Upper lobe of left lung (tissue), 6 donors: ENCODE results near the gene LPGAT1. TPM values are rescaled to one million over a fixed set of nuclear protein-coding genes. Genes with fewer than 3 reads are reported as not detected.

Experiments
- ATAC-seq, 2 donors: fragments of 200-7000 bp; cut with Tn5 transposase; one replicate each; pipeline ENCODE4 v1.9.1; 2022; ENCODE audit warnings: mild to moderate bottlenecking in 2 of 2, moderate library complexity in 2 of 2; ENCODE audit not compliant: low FRiP score in 2 of 2
- DNase-seq, 2 donors: peaks; one replicate each; pipeline ENCODE4 v3.0.0-alpha.2; 2019 to 2020
- H3K27ac ChIP-seq, 4 donors: fragments of 200-600 bp; sonication (generic); one replicate each; pipeline ENCODE4 v1.5.1; 2016 to 2019
- H3K27me3 ChIP-seq, 4 donors: fragments of 200-600 bp; sonication (generic); one replicate each; pipeline ENCODE4 v1.5.1; 2017 to 2019
- H3K36me3 ChIP-seq, 4 donors: fragments of 200-600 bp; sonication (generic); one replicate each; pipeline ENCODE4 v1.5.1; 2016 to 2019
- H3K4me1 ChIP-seq, 4 donors: fragments of 200-600 bp; sonication (generic); one replicate each; pipeline ENCODE4 v1.5.1; 2018 to 2019
- H3K4me3 ChIP-seq, 4 donors: fragments of 200-600 bp; sonication (generic); one replicate each; pipeline ENCODE4 v1.5.1; 2017 to 2019; ENCODE audit warnings: mild to moderate bottlenecking in 2 of 4, moderate library complexity in 1 of 4
- H3K9me3 ChIP-seq, 4 donors: fragments of 200-600 bp; sonication (generic); one replicate each; pipeline ENCODE4 v1.5.1; 2018 to 2019
- CTCF ChIP-seq, 6 experiments: fragments of 450-650 bp in 4 of 6; fragments of 200-600 bp in 2 of 6; sonication (generic) in 2 of 6; IDR thresholded peaks; one replicate each; pipeline ENCODE4 v1.5.1; 2016 to 2019; ENCODE audit warnings: antibody characterized with exemption in 6 of 6
- EP300 ChIP-seq, 4 donors: sonication (generic); formaldehyde crosslinking; IDR thresholded peaks; one replicate each; pipeline ENCODE4 v1.5.1; 2017; ENCODE audit warnings: antibody characterized with exemption in 4 of 4, control low read depth in 2 of 4
- POLR2A ChIP-seq, 4 donors: fragments of 450-650 bp; IDR thresholded peaks; one replicate each; pipeline ENCODE4 v1.5.1; 2016 to 2017; ENCODE audit warnings: antibody characterized with exemption in 4 of 4, mild to moderate bottlenecking in 2 of 4
- POLR2AphosphoS5 ChIP-seq, 2 donors: sonication (generic); formaldehyde crosslinking; IDR thresholded peaks; one replicate each; pipeline ENCODE4 v1.5.1; 2017; ENCODE audit warnings: antibody characterized with exemption in 2 of 2
- WGBS, 2 donors: methylation state at CpG; one replicate each; pipeline ENCODE4 v1.1.5; 2017 to 2018; 5-methylcytosine and 5-hydroxymethylcytosine counted together
- total RNA-seq, 6 donors: library from RNA; depleted of rRNA in 4 of 6; stranded (reverse); fragments of >200 nt in 4 of 6; gene quantifications; one replicate each; pipeline versions ENCODE4 v1.1.0 to v1.2.1, GENCODE V29; 2016 to 2021
- donor health status: DM: no; HTN: no; CAD: no; lungs with moderate emphysema.
- donor health status: DM: no; HTN: yes; CAD: no; lungs with severe emphysema.

Gene LPGAT1
- total RNA-seq, 6 donors from 2014 or later: 21.0 to 47.8 (median 33.1) TPM

GRCh38 chr1:211715971-211716370 is 114.6 kb downstream of the LPGAT1 start:
- no peaks in the 10 kb centered on the region for H3K9me3 ChIP-seq
- no peaks in the 10 kb centered on the region for H3K27me3 ChIP-seq
- H3K4me1 ChIP-seq: no peaks in the 10 kb centered on the region
- no peak for TF ChIP-seq CTCF (IDR thresholded peaks at IDR 0.05)
- TF ChIP-seq POLR2AphosphoS5 (IDR thresholded peaks at IDR 0.05): no peak
- no peak for TF ChIP-seq POLR2A (IDR thresholded peaks at IDR 0.05)
- no peak for TF ChIP-seq EP300 (IDR thresholded peaks at IDR 0.05)
- H3K36me3 ChIP-seq: no peaks in the 10 kb centered on the region
- no peak overlapping the region for H3K4me3 ChIP-seq
- H3K27ac ChIP-seq: no peak overlapping the region
- no peak for ATAC-seq
- WGBS, 2 donors: 60 to 67% methylated on average over 2 of the region's 2 CpGs
- DNase-seq: no peak

DNA sequence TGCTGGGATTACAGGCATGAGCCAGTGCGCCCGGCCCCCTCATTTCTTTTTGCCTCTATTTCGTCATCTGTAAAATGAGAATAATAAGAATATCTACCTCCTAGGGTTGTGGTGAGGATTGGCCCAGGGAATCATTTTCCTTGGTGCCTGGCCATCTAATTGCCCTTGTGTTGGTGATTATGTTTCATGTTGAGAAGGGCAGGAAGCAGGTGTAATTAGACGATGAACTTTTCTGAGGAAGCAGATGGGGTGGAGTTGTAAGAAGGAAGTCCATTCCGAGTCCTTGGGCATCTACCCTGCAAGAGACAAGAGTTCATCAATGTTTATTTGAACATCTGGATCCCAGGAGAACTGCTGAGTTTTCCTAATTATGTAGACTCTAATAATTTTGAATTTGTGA is 116.4 kb downstream of the LPGAT1 start:
- ATAC-seq: no peak
- Histone ChIP-seq H3K4me3 (no peak overlapping the region), H3K4me1 (no peaks in the 10 kb centered on the region), H3K36me3 (no peaks in the 10 kb centered on the region), H3K9me3 (no peaks in the 10 kb centered on the region), H3K27me3 (no peaks in the 10 kb centered on the region), H3K27ac (no peak overlapping the region)
- TF ChIP-seq POLR2A (IDR thresholded peaks at IDR 0.05) (no peak), CTCF (IDR thresholded peaks at IDR 0.05) (no peak), EP300 (IDR thresholded peaks at IDR 0.05) (no peak), POLR2AphosphoS5 (IDR thresholded peaks at IDR 0.05) (no peak)
- WGBS, 2 donors: 66 to 82% methylated on average over 5 of the region's 5 CpGs
- no peak for DNase-seq

DNA sequence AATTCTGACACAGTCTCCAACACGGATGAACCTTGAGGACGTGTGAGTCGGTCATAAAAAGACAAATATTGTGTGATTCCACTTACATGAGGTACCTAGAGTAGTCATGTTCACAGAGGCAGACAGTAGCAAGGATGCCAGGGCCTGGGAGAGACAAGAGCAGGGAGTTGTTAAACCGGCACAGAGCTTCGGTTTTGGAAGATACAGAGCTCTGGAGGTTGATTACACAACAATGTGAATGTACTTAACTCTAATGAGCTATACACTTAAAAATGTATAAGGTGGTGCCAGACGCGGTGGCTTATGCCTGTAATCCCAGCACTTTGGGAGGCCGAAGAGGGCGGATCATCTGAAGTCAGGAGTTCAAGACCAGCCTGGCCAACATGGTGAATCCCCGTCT is 117.3 kb downstream of the LPGAT1 start:
- H3K4me1 ChIP-seq: no peaks in the 10 kb centered on the region
- ATAC-seq (no peak), DNase-seq (no peak)
- no peak for TF ChIP-seq POLR2A (IDR thresholded peaks at IDR 0.05)
- TF ChIP-seq CTCF (IDR thresholded peaks at IDR 0.05): no peak
- no peak for TF ChIP-seq EP300 (IDR thresholded peaks at IDR 0.05)
- no peak for TF ChIP-seq POLR2AphosphoS5 (IDR thresholded peaks at IDR 0.05)
- no peaks in the 10 kb centered on the region for H3K27me3 ChIP-seq
- no peaks in the 10 kb centered on the region for H3K9me3 ChIP-seq
- no peak overlapping the region for H3K4me3 ChIP-seq
- no peaks in the 10 kb centered on the region for H3K36me3 ChIP-seq
- WGBS, 2 donors: 86 to 88% methylated on average over 10 of the region's 10 CpGs
- H3K27ac ChIP-seq: no peak overlapping the region

- no peaks in the 10 kb centered on the region for H3K36me3 ChIP-seq
- no peaks in the 10 kb centered on the region for H3K27me3 ChIP-seq
- no peaks in the 10 kb centered on the region for H3K9me3 ChIP-seq
- no peak for TF ChIP-seq POLR2A (IDR thresholded peaks at IDR 0.05)
- no peak for TF ChIP-seq CTCF (IDR thresholded peaks at IDR 0.05)
- TF ChIP-seq POLR2AphosphoS5 (IDR thresholded peaks at IDR 0.05): no peak
- TF ChIP-seq EP300 (IDR thresholded peaks at IDR 0.05): no peak
- H3K27ac ChIP-seq: no peak overlapping the region
- WGBS, 2 donors: 82 to 95% methylated on average over 3 to 4 of the region's 4 CpGs
- DNase-seq (no peak), ATAC-seq (no peak)
- no peak overlapping the region for H3K4me3 ChIP-seq
- H3K4me1 ChIP-seq: no peaks in the 10 kb centered on the region
These were observed 119.3 kb downstream of the LPGAT1 start for GRCh38 chr1:211711315-211711705.

GRCh38 chr1:211710566-211711314 is 119.8 kb downstream of the LPGAT1 start:
- H3K4me1 ChIP-seq: no peaks in the 10 kb centered on the region
- no peak for ATAC-seq
- TF ChIP-seq POLR2A (IDR thresholded peaks at IDR 0.05) (no peak), CTCF (IDR thresholded peaks at IDR 0.05) (no peak)

More at GRCh38 chr1:211710566-211711314, 119.8 kb downstream of the LPGAT1 start:
- no peaks in the 10 kb centered on the region for H3K27me3 ChIP-seq
- WGBS, 2 donors: 78 to 80% methylated on average over 6 of the region's 6 CpGs
- DNase-seq: no peak
- H3K27ac ChIP-seq: no peak overlapping the region
- no peaks in the 10 kb centered on the region for H3K36me3 ChIP-seq
- no peak overlapping the region for H3K4me3 ChIP-seq
- H3K9me3 ChIP-seq: no peaks in the 10 kb centered on the region
